Mesenchymal stem cell (in vitro differentiated cells and primary cell): ENCODE measurements around the gene ANKRD27.

Experiments used
- DNase-seq: peaks from one replicate; pipeline ENCODE4 v3.0.0-alpha.2; 2013
- H2AFZ ChIP-seq: one replicate; pipeline ENCODE4 v1.6.1; 2013; ENCODE audit warnings: low read depth, mild to moderate bottlenecking, control low read depth, inconsistent platforms, low read length, moderate library complexity
- H2AK5ac ChIP-seq: 2 replicates; pipeline ENCODE4 v1.6.1; 2013; ENCODE audit warnings: low read length, moderate library complexity, mild to moderate bottlenecking, inconsistent platforms; ENCODE audit not compliant: severe bottlenecking
- H2BK120ac ChIP-seq: one replicate; pipeline ENCODE4 v1.6.1; 2013; ENCODE audit warnings: low read depth, mild to moderate bottlenecking, inconsistent platforms, low read length, moderate library complexity
- H2BK12ac ChIP-seq, 2 experiments: one replicate each; pipeline ENCODE4 v1.6.1; 2013; ENCODE audit warnings: inconsistent platforms in 2 of 2, low read length in 2 of 2, mild to moderate bottlenecking in 2 of 2, moderate library complexity in 2 of 2, control low read depth in 1 of 2
- H2BK15ac ChIP-seq: one replicate; pipeline ENCODE4 v1.6.1; 2013; ENCODE audit warnings: mild to moderate bottlenecking, low read depth, inconsistent platforms; ENCODE audit not compliant: poor library complexity, severe bottlenecking
- H2BK5ac ChIP-seq: 2 replicates; pipeline ENCODE4 v1.6.1; 2013; ENCODE audit warnings: low read depth, mild to moderate bottlenecking, low read length, control low read depth, inconsistent platforms; ENCODE audit not compliant: poor library complexity, severe bottlenecking
- H3K14ac ChIP-seq, 2 experiments: one replicate each; pipeline ENCODE4 v1.6.1; 2013; ENCODE audit warnings: inconsistent platforms in 2 of 2, low read length in 2 of 2, control low read depth in 1 of 2, mild to moderate bottlenecking in 1 of 2, moderate library complexity in 1 of 2
- H3K18ac ChIP-seq, 2 experiments: one replicate each; pipeline ENCODE4 v1.6.1; 2013; ENCODE audit warnings: inconsistent platforms in 2 of 2, low read length in 2 of 2, control low read depth in 1 of 2, low read depth in 1 of 2, mild to moderate bottlenecking in 1 of 2
- H3K23ac ChIP-seq, 2 experiments: one replicate each; pipeline ENCODE4 v1.6.1; 2013; ENCODE audit warnings: inconsistent platforms in 2 of 2, low read length in 2 of 2, mild to moderate bottlenecking in 2 of 2, moderate library complexity in 2 of 2, control low read depth in 1 of 2
- H3K27ac ChIP-seq: 2 replicates; pipeline ENCODE4 v1.5.1; 2013; ENCODE audit warnings: mild to moderate bottlenecking, moderate library complexity, low read length, control low read depth, inconsistent platforms; ENCODE audit not compliant: poor library complexity, severe bottlenecking
- H3K27me3 ChIP-seq, 2 experiments: 2 replicates each; pipeline versions ENCODE4 v1.6.1 to v1.7.0; 2013; ENCODE audit warnings: low read length in 2 of 2, mild to moderate bottlenecking in 2 of 2, moderate library complexity in 2 of 2, control low read depth in 1 of 2, inconsistent platforms in 1 of 2; ENCODE audit not compliant: control insufficient read depth in 1 of 2, insufficient read depth in 1 of 2
- H3K36me3 ChIP-seq, 2 experiments: 2 replicates each; pipeline versions ENCODE4 v1.6.1 to v1.7.0; 2013; ENCODE audit warnings: low read length in 2 of 2, control low read depth in 1 of 2, inconsistent platforms in 1 of 2, low read depth in 1 of 2, mild to moderate bottlenecking in 1 of 2; ENCODE audit not compliant: insufficient read depth in 2 of 2, control insufficient read depth in 1 of 2
- H3K4ac ChIP-seq, 2 experiments: one replicate each; pipeline ENCODE4 v1.6.1; 2013; ENCODE audit warnings: inconsistent platforms in 2 of 2, low read length in 2 of 2, mild to moderate bottlenecking in 2 of 2, moderate library complexity in 2 of 2, control low read depth in 1 of 2, low read depth in 1 of 2
- H3K4me1 ChIP-seq: 2 replicates; pipeline ENCODE4 v1.6.1; 2013; ENCODE audit warnings: low read depth, low read length, control low read depth; ENCODE audit not compliant: control insufficient read depth, insufficient read depth
- H3K4me2 ChIP-seq: 2 replicates; pipeline ENCODE4 v1.6.1; 2013; ENCODE audit warnings: low read length, mild to moderate bottlenecking, inconsistent platforms; ENCODE audit not compliant: poor library complexity, severe bottlenecking
- H3K4me3 ChIP-seq, 2 experiments: 2 replicates each; pipeline versions ENCODE4 v1.5.1 to v1.7.0; 2013; ENCODE audit warnings: low read length in 2 of 2, mild to moderate bottlenecking in 2 of 2, control low read depth in 1 of 2, low read depth in 1 of 2; ENCODE audit not compliant: insufficient read depth in 1 of 2
- H3K79me1 ChIP-seq: replicated peaks from 2 replicates; pipeline ENCODE4 v1.6.1; 2013; ENCODE audit warnings: mild to moderate bottlenecking, control low read depth, low read length, inconsistent platforms; ENCODE audit not compliant: poor library complexity, severe bottlenecking
- H3K9ac ChIP-seq: 2 replicates; pipeline ENCODE4 v1.7.0; 2013; ENCODE audit warnings: mild to moderate bottlenecking, low read length, moderate library complexity
- H3K9me3 ChIP-seq: 2 replicates; pipeline ENCODE4 v1.7.0; 2013; ENCODE audit warnings: mild to moderate bottlenecking, low read length; ENCODE audit not compliant: control insufficient read depth
- H4K8ac ChIP-seq: one replicate; pipeline ENCODE4 v1.6.1; 2013; ENCODE audit warnings: inconsistent platforms, mild to moderate bottlenecking, low read length, moderate library complexity
- H4K91ac ChIP-seq: one replicate; pipeline ENCODE4 v1.6.1; 2013; ENCODE audit warnings: mild to moderate bottlenecking, low read length, inconsistent platforms
- WGBS: methylation state at CpG from one replicate; pipeline ENCODE4 v1.1.7; 2013; ENCODE audit warnings: mixed read lengths; 5-methylcytosine and 5-hydroxymethylcytosine counted together

The ANKRD27 gene

GRCh38 chr19:32563761-32564160 is 111.2 kb downstream of the ANKRD27 start:
- no peak overlapping the region for H2AK5ac ChIP-seq
- no peaks in the 10 kb centered on the region for H3K9me3 ChIP-seq
- H2AFZ ChIP-seq = no peak overlapping the region
- 90% methylated on average over 9 of the region's 9 CpGs for WGBS
- H3K23ac ChIP-seq = no peak overlapping the region
- no peak overlapping the region for H3K27ac ChIP-seq
- H3K4ac ChIP-seq = no peak overlapping the region
- no peaks in the 10 kb centered on the region for H3K36me3 ChIP-seq
- no peak overlapping the region for H4K8ac ChIP-seq
- H3K79me1 ChIP-seq = no peaks in the 10 kb centered on the region
- no peak overlapping the region for H3K14ac ChIP-seq
- no peak overlapping the region for H3K4me3 ChIP-seq
- H3K27me3 ChIP-seq = peaks cover 0 to 13% of the 10 kb centered on the region in 2 experiments
- H2BK15ac ChIP-seq = no peak overlapping the region
- H2BK5ac ChIP-seq = no peak overlapping the region
- H3K4me2 ChIP-seq = no peak overlapping the region
- no peak overlapping the region for H3K18ac ChIP-seq
- no peak overlapping the region for H4K91ac ChIP-seq
- no peak for DNase-seq
- H2BK12ac ChIP-seq = no peak overlapping the region
- no peak overlapping the region for H2BK120ac ChIP-seq
- no peaks in the 10 kb centered on the region for H3K4me1 ChIP-seq
- no peak overlapping the region for H3K9ac ChIP-seq

GRCh38 chr19:32558607-32559228 is 116.3 kb downstream of the ANKRD27 start:
- 56% methylated on average over 10 of the region's 10 CpGs for WGBS
- no peak overlapping the region for H2AFZ ChIP-seq
- H3K79me1 ChIP-seq = no peaks in the 10 kb centered on the region

GRCh38 chr19:32555786-32556185 is 119.2 kb downstream of the ANKRD27 start:
- peaks cover 0 to 7% of the 10 kb centered on the region in 2 experiments for H3K27me3 ChIP-seq
- H3K27ac ChIP-seq = no peak overlapping the region
- H3K4me3 ChIP-seq = no peak overlapping the region
- no peak overlapping the region for H3K9ac ChIP-seq
- H2BK15ac ChIP-seq = no peak overlapping the region
- H2AK5ac ChIP-seq = no peak overlapping the region
- H2BK5ac ChIP-seq = no peak overlapping the region
- H4K8ac ChIP-seq = no peak overlapping the region
- no peak overlapping the region for H3K4me2 ChIP-seq
- H3K23ac ChIP-seq = no peak overlapping the region
- H3K36me3 ChIP-seq = no peaks in the 10 kb centered on the region
- H3K9me3 ChIP-seq = no peaks in the 10 kb centered on the region
- H3K4ac ChIP-seq = no peak overlapping the region
- H2BK120ac ChIP-seq = no peak overlapping the region
- no peaks in the 10 kb centered on the region for H3K4me1 ChIP-seq
- WGBS = 100% methylated on average over 1 of the region's 1 CpG
- no peak overlapping the region for H2BK12ac ChIP-seq
- H2AFZ ChIP-seq = no peak overlapping the region
- no peak overlapping the region for H3K14ac ChIP-seq
- no peaks in the 10 kb centered on the region for H3K79me1 ChIP-seq
- no peak for DNase-seq
- no peak overlapping the region for H4K91ac ChIP-seq
- H3K18ac ChIP-seq = no peak overlapping the region

More at GRCh38 chr19:32558607-32559228, 116.3 kb downstream of the ANKRD27 start:
- Histone ChIP-seq H3K27me3 (peaks cover 0 to 7% of the 10 kb centered on the region in 2 experiments), H3K9me3 (no peaks in the 10 kb centered on the region), H2BK120ac (no peak overlapping the region), H3K36me3 (no peaks in the 10 kb centered on the region), H2BK12ac (no peak overlapping the region), H2BK15ac (no peak overlapping the region), H3K9ac (no peak overlapping the region), H3K4me3 (no peak overlapping the region), H3K4me1 (no peaks in the 10 kb centered on the region), H2AK5ac (no peak overlapping the region), H4K91ac (no peak overlapping the region), H3K18ac (no peak overlapping the region), H2BK5ac (no peak overlapping the region), H3K14ac (no peak overlapping the region), H3K23ac (no peak overlapping the region), H3K4ac (no peak overlapping the region), H4K8ac (no peak overlapping the region), H3K27ac (no peak overlapping the region), H3K4me2 (no peak overlapping the region)
- no peak for DNase-seq

GRCh38 chr19:32550666-32551065 is 124.3 kb downstream of the ANKRD27 start:
- WGBS = 69% methylated on average over 5 of the region's 5 CpGs
- H3K23ac ChIP-seq = no peak overlapping the region

More at GRCh38 chr19:32550666-32551065, 124.3 kb downstream of the ANKRD27 start:
- H4K91ac ChIP-seq = no peak overlapping the region
- H3K18ac ChIP-seq = no peak overlapping the region
- no peaks in the 10 kb centered on the region for H3K4me1 ChIP-seq
- no peaks in the 10 kb centered on the region for H3K79me1 ChIP-seq
- no peaks in the 10 kb centered on the region for H3K36me3 ChIP-seq
- no peak overlapping the region for H2AK5ac ChIP-seq
- no peak overlapping the region for H2BK15ac ChIP-seq
- no peak overlapping the region for H3K27ac ChIP-seq
- no peak overlapping the region for H4K8ac ChIP-seq
- H2BK120ac ChIP-seq = no peak overlapping the region
- no peak overlapping the region for H3K4ac ChIP-seq
- no peak for DNase-seq
- H3K4me2 ChIP-seq = no peak overlapping the region
- no peak overlapping the region for H2BK12ac ChIP-seq
- no peak overlapping the region for H3K9ac ChIP-seq
- H2BK5ac ChIP-seq = no peak overlapping the region
- no peaks in the 10 kb centered on the region for H3K27me3 ChIP-seq
- no peak overlapping the region for H3K4me3 ChIP-seq
- no peak overlapping the region for H2AFZ ChIP-seq
- H3K9me3 ChIP-seq = no peaks in the 10 kb centered on the region
- no peak overlapping the region for H3K14ac ChIP-seq
